CD4-positive, alpha-beta T cell (primary cell): ENCODE results near the gene MYL10. TPM values are rescaled to one million over a fixed set of nuclear protein-coding genes. Genes with fewer than 3 reads are reported as not detected.

Source experiments
- ATAC-seq: fragments of 200-7000 bp; cut with Tn5 transposase; one replicate; pipeline ENCODE4 v1.10.0; 2022; ENCODE audit warnings: mild to moderate bottlenecking; ENCODE audit not compliant: poor library complexity
- CTCF ChIA-PET: fragments of 350-600 bp; sonication (Branson Sonifier 250); formaldehyde crosslinking; loops from one replicate; lab custom pipeline; 2021; ENCODE audit warnings: antibody characterized with exemption, inconsistent platforms; lab: Charles Lee
- POLR2A ChIA-PET: fragments of 350-600 bp; sonication (Branson Sonifier 250); formaldehyde crosslinking; loops from one replicate; lab custom pipeline; 2021; ENCODE audit warnings: antibody characterized with exemption, inconsistent platforms; lab: Charles Lee
- DNase-seq, 14 experiments: peaks; one replicate each; pipeline ENCODE4 v3.0.0-alpha.2; 2013 to 2020; ENCODE audit warnings: mixed read lengths in 2 of 14
- H3K27ac ChIP-seq, 2 donors: one replicate each; pipeline versions ENCODE4 v1.5.1 to v1.7.0; 2013; ENCODE audit warnings: low read length in 2 of 2, low read depth in 1 of 2, mild to moderate bottlenecking in 1 of 2
- H3K27me3 ChIP-seq, 2 experiments: 1 replicate in 1 of 2; 2 replicates in 1 of 2; pipeline versions ENCODE4 v1.6.1 to v1.7.0; 2013; ENCODE audit warnings: low read length in 2 of 2, control low read depth in 1 of 2, mild to moderate bottlenecking in 1 of 2, moderate library complexity in 1 of 2; ENCODE audit not compliant: insufficient read depth in 2 of 2, control insufficient read depth in 1 of 2
- H3K36me3 ChIP-seq: one replicate; pipeline ENCODE4 v1.6.1; 2013; ENCODE audit warnings: low read length, control low read depth; ENCODE audit not compliant: insufficient read depth
- H3K4me1 ChIP-seq: one replicate; pipeline ENCODE4 v1.6.1; 2013; ENCODE audit warnings: low read length, control low read depth; ENCODE audit not compliant: insufficient read depth
- H3K4me3 ChIP-seq: one replicate; pipeline ENCODE4 v1.5.1; 2013; ENCODE audit warnings: mild to moderate bottlenecking, low read length, moderate library complexity
- H3K9me3 ChIP-seq, 2 experiments: 1 replicate in 1 of 2; 2 replicates in 1 of 2; pipeline versions ENCODE4 v1.6.1 to v1.7.0; 2013; ENCODE audit warnings: low read length in 2 of 2, mild to moderate bottlenecking in 2 of 2, control low read depth in 1 of 2, moderate library complexity in 1 of 2; ENCODE audit not compliant: control insufficient read depth in 1 of 2, insufficient read depth in 1 of 2
- H3K27ac Mint-ChIP-seq: one replicate; pipeline ENCODE4 v1.8.0; 2020; ENCODE audit warnings: mixed read lengths
- H3K27me3 Mint-ChIP-seq: one replicate; pipeline ENCODE4 v1.8.0; 2021; ENCODE audit warnings: mixed read lengths
- H3K36me3 Mint-ChIP-seq: one replicate; pipeline ENCODE4 v1.8.0; 2021; ENCODE audit warnings: low read depth, mixed read lengths
- H3K4me1 Mint-ChIP-seq: one replicate; pipeline ENCODE4 v1.8.0; 2021; ENCODE audit warnings: low read depth, mixed read lengths
- H3K4me3 Mint-ChIP-seq: one replicate; pipeline ENCODE4 v1.8.0; 2020; ENCODE audit warnings: mild to moderate bottlenecking, mixed read lengths
- H3K9me3 Mint-ChIP-seq: one replicate; pipeline ENCODE4 v1.8.0; 2020; ENCODE audit warnings: mixed read lengths
- CTCF ChIP-seq: fragments of 200-600 bp; IDR thresholded peaks from one replicate; pipeline ENCODE4 v1.8.0; 2022; ENCODE audit warnings: antibody characterized with exemption, mild to moderate bottlenecking
- intact Hi-C, 2 experiments: fragments of 100-400 bp; cut with DNase I in 1 of 2; cut with micrococcal nuclease in 1 of 2; formaldehyde crosslinking; loops; one replicate each; pipeline versions ENCODE4 v1.15.1 to v1.9.0; 2023 to 2025; cut with DNase I, micrococcal nuclease
- total RNA-seq, 174 experiments: library from RNA in 2 of 174; stranded (reverse) in 2 of 174; gene quantifications; one replicate each; pipeline ENCODE4 v1.2.3 and lab custom pipeline; 2021 to 2026

MYL10 gene
- total RNA-seq, 2 experiments from 2014 or later = not detected

GRCh38 chr7:101633511-101633910, 4.4 kb upstream of the MYL10 start:
- Mint-ChIP-seq H3K36me3 (no peaks in the 10 kb centered on the region), H3K27me3 (peaks cover 4% of the 10 kb centered on the region), H3K4me1 (no peaks in the 10 kb centered on the region), H3K4me3 (no peak overlapping the region), H3K27ac (no peak overlapping the region), H3K9me3 (no peaks in the 10 kb centered on the region)
- TF ChIP-seq CTCF = no peak
- Histone ChIP-seq H3K27ac (no peak overlapping the region), H3K4me1 (no peaks in the 10 kb centered on the region), H3K27me3 (no peaks in the 10 kb centered on the region), H3K4me3 (no peak overlapping the region), H3K9me3 (peaks cover 0 to 15% of the 10 kb centered on the region in 2 experiments), H3K36me3 (no peaks in the 10 kb centered on the region)
- ATAC-seq = no peak
- intact Hi-C loops = no loop called here
- ChIA-PET CTCF (no interaction called here), POLR2A (no interaction called here)
- no peak for DNase-seq

GRCh38 chr7:101632641-101633040, 3.5 kb upstream of the MYL10 start:
- ATAC-seq (no peak), DNase-seq (no peak)
- H3K27ac ChIP-seq = no peak overlapping the region
- H3K9me3 Mint-ChIP-seq = no peaks in the 10 kb centered on the region
- H3K27me3 ChIP-seq = no peaks in the 10 kb centered on the region
- no peak overlapping the region for H3K27ac Mint-ChIP-seq
- peaks cover 4% of the 10 kb centered on the region for H3K27me3 Mint-ChIP-seq
- H3K4me3 ChIP-seq = no peak overlapping the region
- no peaks in the 10 kb centered on the region for H3K4me1 ChIP-seq
- intact Hi-C loops = no loop called here
- TF ChIP-seq CTCF = no peak
- H3K36me3 Mint-ChIP-seq = no peaks in the 10 kb centered on the region
- no peaks in the 10 kb centered on the region for H3K4me1 Mint-ChIP-seq
- H3K9me3 ChIP-seq = peaks cover 0 to 15% of the 10 kb centered on the region in 2 experiments
- no peaks in the 10 kb centered on the region for H3K36me3 ChIP-seq
- H3K4me3 Mint-ChIP-seq = no peak overlapping the region
- ChIA-PET POLR2A (no interaction called here), CTCF (no interaction called here)

GRCh38 chr7:101631224-101631714, 2.2 kb upstream of the MYL10 start:
- CTCF ChIA-PET = no interaction called here
- Mint-ChIP-seq H3K4me1 (no peaks in the 10 kb centered on the region), H3K27me3 (peaks cover 5% of the 10 kb centered on the region), H3K4me3 (no peak overlapping the region), H3K36me3 (no peaks in the 10 kb centered on the region), H3K9me3 (no peaks in the 10 kb centered on the region), H3K27ac (no peak overlapping the region)
- Histone ChIP-seq H3K9me3 (peaks cover 0 to 15% of the 10 kb centered on the region in 2 experiments), H3K4me1 (no peaks in the 10 kb centered on the region), H3K27ac (no peak overlapping the region), H3K27me3 (no peaks in the 10 kb centered on the region), H3K4me3 (no peak overlapping the region), H3K36me3 (no peaks in the 10 kb centered on the region)
- POLR2A ChIA-PET = no interaction called here
- intact Hi-C loops = no loop called here
- DNase-seq (no peak), ATAC-seq (no peak)
- TF ChIP-seq CTCF = no peak
